NCI-H82 (cell line): Measurements from ENCODE around the gene BNIP5.
A peak's percentile ranks its signal among the peaks of the same experiment; 100 is the strongest.

Experiments
- DNase-seq: peaks from one replicate; lab custom pipeline; 2025; lab: John Stamatoyannopoulos, UW

BNIP5 gene

DNA sequence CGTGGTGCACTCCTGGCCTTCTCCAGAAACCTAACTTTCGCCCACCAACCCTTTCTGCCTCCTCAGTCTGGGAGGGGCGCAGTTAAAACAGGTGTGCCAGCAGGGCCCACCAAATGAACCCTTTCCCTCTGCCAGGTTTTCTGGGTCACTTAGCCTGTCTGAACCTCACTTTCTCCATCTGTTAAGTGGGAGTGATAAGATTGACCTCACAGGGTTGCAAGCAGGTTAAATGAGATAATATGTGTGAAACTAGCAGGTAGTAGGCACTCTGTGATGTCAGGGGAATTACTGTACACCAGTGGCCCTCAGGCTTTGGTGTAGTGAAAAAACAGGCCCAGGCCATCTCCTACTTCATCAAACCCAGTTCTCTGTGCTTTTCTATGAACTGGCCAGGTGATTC lies 14.1 kb downstream of the BNIP5 start:
- no peak for DNase-seq

- DNase-seq = no peak
Measured at GRCh38 chr6:36320475-36320874, 16.2 kb downstream of the BNIP5 start.

DNA sequence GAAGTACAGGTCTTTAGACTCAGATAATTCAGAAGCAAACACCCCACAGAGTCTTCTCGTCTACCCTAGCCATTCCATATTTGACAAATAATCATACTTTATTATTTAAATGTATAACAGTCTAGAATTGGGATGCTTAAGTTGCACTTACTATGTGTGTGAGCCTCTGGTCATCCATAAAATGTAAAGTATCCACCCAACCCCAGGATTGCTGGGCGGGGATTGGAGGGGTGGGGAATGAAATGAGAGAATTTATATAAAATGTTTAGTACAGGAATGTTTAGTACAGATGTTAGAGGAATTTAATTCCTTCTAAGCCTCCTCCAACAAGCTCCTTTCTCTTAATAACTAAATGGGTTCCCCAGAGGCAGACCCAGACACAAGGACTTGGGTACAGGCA lies 16.9 kb downstream of the BNIP5 start:
- DNase-seq = no peak

DNA sequence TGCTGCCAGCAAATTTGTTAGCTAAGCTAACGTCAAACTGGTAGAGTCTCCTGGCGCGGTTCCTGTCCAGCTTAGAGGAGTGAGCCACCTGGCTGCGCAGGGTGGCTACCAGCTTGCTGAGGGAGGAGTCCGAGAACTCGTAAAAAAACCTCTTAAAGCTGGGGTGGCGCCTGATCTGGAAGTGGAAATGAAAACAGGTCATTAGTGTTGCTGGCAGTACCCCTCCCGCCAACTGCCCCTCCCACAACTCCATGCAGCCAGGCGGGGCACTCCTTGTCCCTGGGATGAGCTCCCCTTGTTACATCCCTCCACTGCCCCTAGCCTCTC lies 17.3 kb downstream of the BNIP5 start:
- peak; percentile 90 for DNase-seq

- DNase-seq = peak; percentile 90
Measured at GRCh38 chr6:36318690-36319435, 17.8 kb downstream of the BNIP5 start.

GRCh38 chr6:36317623-36318022 lies 19.1 kb downstream of the BNIP5 start:
- no peak for DNase-seq

GRCh38 chr6:36315921-36316320 lies 20.8 kb downstream of the BNIP5 start:
- no peak for DNase-seq

DNA sequence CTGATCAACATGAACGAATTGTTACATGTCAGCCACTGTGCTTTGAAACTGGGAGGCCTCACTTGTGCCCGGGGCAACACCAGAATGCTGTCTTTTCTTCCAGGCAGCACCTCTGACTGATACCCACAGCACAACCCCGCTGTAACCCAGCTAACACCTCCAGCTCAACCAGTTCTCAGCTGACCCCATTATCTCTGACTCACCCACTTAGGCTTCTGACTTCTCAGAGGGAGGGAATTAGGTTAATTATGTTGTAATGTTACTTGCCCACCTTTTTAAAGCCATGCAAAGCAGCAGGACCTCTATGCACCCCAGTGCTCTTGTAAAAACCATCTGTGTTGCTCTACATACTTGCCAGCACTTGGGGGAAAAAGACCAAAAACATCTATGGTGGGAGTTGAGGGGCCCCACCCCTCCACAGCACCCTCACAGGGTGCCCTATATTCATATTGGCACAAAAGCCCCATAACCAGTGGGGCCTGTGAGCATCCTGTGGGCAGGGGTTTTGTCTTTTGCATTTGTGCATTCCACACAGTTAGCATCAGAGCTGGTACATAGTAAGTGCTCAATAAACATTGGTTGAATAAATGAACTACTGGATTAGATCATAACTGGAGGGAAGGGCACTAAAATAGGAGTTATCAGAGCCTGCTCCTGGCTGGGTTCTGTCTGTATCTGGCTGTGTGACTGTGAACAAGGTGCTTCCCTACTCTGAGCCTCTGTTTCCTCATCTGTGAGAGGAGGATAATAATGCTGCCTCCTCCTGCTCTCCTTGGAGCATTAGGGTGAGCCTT lies 22.3 kb downstream of the BNIP5 start:
- peak; percentile 48 for DNase-seq

- no peak for DNase-seq
Measured at GRCh38 chr6:36313649-36313936, 23.1 kb downstream of the BNIP5 start.

DNA sequence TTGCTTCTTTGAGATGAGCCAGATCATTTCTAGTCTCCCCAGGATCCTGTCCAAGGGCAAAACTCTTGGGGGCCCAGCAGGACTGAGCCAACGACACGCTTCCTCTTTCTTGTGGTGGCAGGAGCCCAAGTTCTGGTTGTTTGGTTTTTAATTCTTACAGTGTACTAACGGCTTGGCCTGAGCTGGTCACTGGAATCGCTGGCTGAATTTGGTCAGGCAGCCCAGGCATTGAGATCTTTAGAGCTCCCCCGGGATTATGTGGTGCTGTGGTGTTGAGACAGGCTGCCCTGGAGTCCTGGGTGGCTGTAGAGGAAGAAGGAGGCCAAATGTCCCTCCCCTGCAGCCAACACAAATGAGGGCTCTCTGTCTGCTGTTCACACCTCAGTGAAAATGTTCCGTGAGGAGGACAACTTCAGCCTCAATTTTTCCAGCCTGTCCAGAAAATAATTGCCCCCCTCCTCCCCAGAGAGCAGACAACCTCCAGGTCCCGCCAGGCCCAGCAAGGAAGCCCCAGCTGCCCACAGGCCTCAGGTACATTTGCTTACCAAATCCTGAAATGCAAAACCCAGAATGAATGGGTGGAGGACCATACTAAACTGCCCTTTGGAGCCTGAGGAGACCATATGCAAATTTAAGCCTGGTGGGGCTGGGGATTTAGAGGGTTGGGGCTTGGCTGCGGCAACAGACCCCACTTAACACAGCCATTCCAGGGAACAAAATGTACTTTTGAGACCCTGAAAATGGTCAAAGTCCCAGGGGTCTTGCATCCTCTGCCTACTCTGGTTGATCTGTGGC lies 23.6 kb downstream of the BNIP5 start:
- DNase-seq = no peak

DNA sequence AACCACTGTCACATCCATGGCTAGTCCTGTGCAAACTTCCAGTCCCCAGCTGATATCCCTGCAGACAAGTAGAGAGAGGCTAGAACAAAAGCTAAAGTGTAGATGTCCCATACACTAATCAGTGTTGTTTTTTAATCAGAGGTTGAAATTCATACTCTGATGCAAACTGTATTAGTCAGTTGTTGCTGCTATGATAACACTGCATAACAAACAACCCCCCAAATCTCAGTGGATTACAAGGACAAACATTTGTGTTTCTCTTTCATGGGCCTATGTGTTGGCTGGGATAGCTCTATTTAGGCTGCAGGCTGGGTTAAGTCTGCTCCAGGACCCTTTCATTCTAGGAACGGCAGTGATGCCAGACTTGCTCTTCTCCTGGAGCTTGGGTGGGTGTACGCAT lies 26.8 kb downstream of the BNIP5 start:
- DNase-seq = no peak

GRCh38 chr6:36309203-36309602 lies 27.5 kb downstream of the BNIP5 start:
- DNase-seq = no peak

GRCh38 chr6:36308514-36308913 lies 28.2 kb downstream of the BNIP5 start:
- DNase-seq = no peak

GRCh38 chr6:36306375-36306774 lies 30.3 kb downstream of the BNIP5 start:
- DNase-seq = no peak

GRCh38 chr6:36305885-36306284 lies 30.8 kb downstream of the BNIP5 start:
- DNase-seq = no peak

DNA sequence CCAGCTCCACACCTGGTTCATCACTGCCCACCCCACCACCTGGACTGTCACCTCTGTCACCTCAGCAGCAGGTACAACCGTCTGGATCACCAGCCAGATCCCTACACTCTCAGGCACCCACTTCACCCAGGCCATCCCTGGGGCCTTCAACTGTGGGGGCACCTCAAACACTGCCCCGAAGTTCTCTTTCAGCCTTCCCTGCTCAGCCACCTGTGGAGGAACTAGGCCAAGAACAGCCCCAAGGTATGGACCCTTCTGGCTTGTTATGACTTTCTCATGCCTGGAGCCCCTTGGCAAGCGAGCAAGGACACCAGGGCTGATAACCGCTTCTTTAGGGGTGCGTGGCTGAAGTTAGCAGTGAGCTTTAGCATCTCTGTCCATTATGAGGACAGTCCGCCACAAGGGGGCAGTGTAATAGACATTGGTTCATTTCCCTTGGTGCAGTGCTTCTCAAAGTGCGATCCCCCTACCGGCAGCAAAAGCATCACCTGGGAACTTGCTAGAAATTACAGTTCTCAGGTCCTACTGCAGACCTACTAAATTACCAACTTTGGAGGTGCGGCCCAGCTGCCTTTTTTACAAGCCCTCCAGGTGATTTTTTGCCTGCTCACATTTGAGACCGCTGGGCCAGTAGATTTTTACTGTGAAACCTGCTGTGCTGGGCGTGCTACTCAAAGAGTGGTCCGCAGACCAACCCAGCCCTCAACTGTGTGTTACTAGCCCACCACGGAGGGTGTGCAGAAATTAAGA lies 34.3 kb downstream of the BNIP5 start:
- peak; percentile 97 for DNase-seq

DNA sequence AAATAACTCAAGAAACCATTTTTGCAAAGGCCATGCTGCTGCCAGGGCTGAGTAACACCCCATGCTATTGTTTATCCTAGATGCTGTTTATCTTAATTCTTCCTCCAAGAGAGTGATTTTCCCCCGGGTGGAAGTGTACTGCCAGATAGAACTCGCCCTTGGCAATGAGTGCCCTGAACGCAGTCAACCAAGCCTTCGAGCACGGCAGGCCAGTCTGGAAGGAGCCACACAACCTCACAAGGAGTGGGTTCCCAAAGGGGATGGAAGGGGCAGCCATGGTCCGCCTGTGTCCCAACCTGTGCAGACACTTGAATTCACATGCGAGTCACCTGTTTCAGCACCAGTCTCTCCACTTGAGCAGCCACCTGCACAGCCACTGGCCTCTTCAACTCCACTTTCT lies 34.9 kb downstream of the BNIP5 start:
- DNase-seq = no peak

GRCh38 chr6:36301085-36301658 lies 35.5 kb downstream of the BNIP5 start:
- DNase-seq = no peak

- no peak for DNase-seq
Measured at GRCh38 chr6:36298027-36298426, 38.7 kb downstream of the BNIP5 start.

GRCh38 chr6:36297511-36297910 lies 39.2 kb downstream of the BNIP5 start:
- no peak for DNase-seq

DNA sequence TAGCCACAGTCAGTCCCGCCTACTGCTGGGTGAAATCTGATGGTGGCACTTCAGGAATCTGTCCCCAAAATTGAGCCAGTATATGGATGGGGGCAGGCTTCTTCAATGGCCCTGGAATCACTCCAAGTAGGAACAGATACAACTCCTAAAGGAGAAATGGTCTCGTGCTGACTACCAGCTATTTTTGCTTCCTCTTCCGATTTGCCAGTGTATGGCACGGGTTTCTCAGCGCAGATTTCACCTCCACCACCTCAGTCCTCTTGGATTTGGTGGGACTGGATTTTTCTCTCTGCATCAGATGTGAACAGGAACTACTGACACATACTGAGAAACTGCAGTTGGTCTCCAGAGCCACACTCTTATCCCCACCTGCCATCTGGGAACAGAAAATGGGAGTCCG lies 39.6 kb downstream of the BNIP5 start:
- no peak for DNase-seq

- DNase-seq = no peak
Measured at GRCh38 chr6:36296240-36296639, 40.4 kb downstream of the BNIP5 start.
